ENCODE results near the gene PRCC.

Gene PRCC

DNA sequence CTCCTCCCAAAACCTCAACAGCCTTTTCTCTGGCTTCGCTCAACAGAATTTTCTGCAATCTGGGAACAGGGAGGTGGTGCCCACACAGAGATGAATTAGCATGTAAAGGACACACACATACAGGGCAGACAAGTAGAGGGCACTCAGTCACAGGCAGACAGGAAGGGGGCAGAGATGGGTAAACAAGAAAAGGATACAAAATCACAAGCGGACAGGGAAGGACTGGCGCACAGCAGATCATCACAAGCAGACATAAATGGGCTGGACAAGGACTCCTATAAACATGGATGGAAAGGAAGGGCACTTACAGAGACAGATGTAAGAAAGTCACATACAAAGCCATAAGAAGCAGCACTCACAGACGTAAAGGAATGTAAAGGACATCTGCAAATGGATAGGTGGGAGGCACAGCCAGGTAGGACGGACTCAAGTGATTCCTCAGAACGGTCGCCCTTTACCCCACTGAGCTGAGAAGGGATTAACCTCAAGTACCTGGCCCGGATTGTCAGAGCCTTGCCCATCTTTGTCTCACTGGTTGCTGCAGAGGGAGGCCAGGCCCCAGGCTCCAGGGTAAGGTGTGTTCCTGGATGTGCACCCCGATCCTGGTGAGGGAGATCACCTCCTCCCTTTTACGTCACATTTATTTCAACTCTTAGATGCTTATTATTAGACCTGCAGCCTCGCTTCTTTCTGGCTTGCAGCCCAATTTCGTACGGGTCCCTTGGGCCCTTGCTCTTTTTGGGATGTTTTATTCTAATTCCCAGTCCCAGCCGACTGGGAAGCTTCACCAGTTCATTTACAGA, 836 bp upstream of the PRCC start:
- no peak for DNase-seq

DNA sequence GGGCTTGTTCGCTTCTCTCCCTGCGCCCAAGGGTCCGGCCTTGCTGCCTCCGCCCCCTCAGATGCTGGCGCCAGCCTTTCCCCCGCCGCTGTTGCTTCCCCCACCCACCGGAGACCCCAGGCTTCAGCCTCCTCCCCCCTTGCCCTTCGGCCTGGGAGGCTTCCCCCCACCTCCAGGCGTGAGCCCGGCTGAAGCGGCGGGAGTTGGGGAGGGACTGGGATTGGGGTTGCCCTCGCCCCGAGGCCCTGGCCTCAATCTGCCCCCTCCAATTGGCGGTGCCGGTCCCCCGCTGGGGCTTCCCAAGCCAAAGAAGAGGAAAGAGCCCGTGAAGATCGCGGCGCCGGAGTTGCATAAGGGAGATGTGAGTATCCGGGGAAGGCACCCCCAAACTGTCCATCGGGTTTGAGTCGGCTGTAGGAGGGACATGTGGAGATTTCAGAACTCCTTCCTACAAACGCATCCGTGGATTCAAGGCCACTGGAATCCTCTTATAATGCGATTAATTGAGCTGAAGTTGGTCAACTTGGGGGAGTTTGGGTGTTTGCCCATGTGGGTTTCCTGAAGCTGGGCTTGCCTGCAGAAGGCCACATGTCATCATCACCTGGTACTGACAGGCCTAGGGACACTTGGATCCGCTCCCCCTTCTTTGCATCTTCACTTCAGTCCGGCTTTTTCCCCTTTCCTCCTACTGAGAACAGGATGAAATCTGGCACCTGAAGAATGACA, 707 bp downstream of the PRCC start:
- no peak for DNase-seq

DNA sequence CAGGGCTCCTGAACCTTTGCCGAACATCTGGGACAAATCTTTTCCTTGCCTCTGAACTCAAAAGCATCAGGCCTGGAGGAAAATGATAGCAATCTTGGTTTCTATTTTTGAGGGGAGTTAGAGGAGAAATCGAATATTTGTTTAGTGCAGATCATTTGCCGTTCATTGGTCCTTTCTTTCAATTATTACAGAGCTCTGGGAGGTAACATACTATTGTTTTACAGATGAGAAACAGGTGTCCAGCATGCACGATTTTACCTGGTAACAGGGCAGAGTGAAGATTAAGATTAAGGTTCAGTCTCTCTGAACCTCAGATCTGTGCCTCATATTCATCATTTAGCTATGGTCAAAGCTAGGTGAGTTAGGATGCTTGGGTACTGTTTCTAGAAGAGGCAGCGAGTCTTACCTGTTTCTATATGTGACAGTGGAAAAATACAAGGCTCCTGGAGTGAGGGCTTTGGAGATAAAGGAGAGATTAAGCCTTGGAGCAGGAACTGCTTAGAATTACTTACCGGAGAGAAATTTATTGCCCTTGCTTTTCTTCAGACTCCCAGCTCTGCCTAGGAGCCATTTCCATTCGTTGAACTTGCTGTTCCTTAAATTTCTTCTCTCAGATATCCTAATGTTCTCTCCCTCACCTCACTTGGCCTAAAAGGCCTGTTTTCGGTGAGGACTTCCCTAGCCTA, 1.4 kb downstream of the PRCC start:
- no peak for DNase-seq

DNA sequence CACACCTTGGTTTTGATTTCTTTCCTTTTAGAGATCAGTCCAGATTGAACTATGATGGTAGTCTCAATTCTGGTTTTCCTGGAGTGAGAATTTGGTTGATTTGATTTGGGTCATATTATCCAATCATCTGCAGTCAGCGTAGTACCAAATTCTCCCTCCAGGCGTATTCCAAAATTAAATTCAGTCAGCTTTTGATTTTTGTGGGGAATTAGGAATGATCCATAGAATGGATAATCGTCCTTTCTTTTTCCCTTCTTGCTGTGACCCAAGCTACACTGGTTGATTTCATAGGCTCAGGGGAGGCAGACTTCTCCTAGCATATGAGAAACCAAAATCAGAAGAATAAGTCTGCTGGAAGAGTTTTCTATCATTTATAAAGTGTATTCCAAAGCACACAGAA, 4.9 kb downstream of the PRCC start:
- no peak for DNase-seq

DNA sequence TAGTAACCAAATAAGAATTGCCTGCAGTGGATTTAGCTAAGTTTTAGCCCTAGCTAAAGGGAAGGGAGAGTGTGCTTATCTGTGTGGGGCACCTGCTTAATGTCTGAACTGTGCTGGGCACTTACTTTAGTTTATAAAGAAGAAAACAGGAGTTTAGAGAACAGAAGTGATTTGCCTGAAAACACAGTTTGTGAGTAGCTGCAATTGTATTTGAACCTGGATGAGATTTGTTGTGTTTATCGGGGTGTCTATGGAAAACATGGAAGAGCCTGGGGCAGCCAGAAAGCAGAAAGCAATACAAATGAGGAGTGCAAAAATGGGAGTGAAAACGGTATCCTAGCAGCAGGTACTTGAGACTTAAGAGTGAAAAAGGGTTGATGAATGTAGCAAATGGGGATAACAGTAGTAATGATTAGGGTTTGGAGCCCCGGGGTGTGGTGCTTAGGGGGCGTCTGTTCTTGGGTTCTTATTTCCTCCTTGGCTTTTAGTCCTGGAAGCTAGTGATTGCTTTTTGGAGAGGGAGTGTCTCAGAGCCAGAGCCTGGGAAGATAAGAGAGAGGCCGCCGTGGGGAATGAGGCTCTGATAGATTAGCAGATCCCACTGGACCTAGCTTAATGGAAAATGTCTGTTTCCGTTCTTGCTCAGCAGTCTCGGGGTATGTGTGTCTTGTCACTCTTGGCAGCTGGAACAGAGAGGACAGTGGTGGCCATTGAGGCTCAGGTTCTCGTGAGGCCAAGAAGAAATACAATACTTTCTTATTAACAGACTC, 5.6 kb downstream of the PRCC start:
- DNase-seq, result no peak

DNA sequence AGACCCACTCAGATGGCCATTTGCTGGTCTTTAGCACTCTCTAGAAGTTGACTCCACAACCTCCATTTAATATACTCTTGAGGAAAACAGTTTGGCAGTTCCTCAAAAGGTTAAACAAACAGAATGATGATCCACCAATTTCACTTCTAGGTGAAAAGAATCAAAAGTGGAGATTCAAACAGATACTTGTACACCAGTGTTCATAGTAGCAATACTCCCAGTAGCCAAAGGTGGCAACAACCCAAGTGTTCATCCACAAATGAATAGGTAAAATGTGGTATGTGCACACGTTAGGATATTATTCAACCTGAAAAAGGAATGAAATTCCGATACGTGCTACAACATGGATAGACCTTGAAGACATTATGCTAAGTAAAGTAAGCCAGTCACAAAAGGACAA, 6.3 kb downstream of the PRCC start:
- no peak for DNase-seq

DNA sequence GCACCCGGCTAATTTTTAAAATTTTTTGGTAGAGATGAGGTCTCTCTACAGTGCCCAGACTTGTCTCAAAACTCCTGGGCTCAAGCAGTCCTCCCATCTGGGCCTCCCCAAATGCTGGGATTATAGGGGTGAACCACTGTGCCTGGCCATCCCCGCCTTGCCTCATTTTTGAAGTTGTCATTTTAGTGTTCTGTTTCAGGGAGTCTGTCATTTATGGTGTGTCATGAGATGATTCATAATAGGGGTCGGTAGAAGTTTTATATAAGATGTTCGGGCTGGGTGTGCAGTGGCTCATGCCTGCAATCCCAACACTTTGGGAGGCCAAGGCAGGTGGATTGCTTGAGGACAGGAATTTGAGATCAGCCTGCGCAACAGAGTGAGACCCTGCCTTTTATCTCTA, 8.5 kb downstream of the PRCC start:
- DNase-seq, result no peak

DNA sequence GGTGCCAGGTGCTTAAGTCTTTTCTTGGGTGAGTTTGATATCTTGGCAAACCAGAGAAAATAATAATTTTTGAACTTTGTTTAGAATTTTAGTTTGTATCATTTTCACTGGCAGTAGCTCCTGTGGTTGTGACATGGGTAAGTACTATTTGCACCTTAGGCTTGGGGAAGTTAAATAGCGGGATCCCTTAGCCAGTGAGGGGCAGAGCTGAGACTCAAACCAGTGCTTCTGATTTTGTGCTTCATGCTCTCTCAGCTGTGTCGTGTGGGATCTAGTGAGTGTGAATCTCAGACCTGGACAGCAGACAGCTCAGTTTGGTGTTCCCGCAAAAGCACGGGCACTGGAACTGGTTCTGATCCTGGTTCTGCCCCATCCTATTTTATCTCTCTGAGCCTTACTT, 9.6 kb downstream of the PRCC start:
- no peak for DNase-seq

DNA sequence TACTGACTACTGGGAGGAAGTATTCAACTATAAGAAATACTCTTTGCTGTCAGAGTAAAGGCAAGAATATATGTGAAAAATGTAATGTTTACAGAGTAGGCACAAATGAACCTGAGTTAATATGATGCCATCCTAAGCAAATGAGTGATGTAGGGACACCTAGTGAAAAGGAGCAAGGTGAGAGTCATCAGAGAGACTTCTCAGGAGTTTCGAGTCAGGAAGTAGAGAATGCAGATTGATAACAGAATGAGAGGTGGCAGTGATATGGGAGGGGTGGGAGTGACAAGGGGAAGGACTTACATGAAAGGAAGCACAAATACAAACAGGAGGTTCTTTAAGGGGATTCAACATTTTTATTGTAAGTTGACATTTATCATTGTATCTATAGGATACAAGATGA, 10.2 kb downstream of the PRCC start:
- no peak for DNase-seq

DNA sequence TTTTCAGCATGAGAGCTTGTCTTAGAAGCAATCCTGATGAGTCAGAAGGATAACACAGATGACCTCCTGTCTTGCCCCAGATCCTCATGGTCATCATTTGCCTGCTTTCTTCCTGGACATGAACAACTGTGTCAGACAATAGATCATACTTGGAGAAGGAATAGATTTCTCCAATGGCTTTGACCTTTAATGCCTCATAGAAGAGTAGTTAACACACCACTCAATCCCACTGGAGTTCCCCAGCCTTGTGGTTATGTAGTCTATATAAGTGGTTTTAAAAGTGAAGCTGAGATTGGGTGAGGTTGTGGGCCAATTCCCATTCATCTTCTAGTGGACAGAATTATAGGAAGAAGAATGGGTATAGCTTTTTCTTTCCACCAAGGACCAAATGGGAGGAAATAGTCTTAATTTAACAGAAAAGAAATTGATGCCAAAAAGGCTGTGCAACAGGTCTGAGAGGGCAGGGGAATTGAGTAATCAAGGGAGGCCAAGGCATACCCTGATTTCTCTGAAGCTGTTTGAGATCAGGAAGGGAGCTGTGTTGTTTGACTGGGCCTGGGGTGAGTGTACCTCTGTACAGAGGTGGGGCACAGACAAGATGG, 14.4 kb downstream of the PRCC start:
- DNase-seq, result no peak

DNA sequence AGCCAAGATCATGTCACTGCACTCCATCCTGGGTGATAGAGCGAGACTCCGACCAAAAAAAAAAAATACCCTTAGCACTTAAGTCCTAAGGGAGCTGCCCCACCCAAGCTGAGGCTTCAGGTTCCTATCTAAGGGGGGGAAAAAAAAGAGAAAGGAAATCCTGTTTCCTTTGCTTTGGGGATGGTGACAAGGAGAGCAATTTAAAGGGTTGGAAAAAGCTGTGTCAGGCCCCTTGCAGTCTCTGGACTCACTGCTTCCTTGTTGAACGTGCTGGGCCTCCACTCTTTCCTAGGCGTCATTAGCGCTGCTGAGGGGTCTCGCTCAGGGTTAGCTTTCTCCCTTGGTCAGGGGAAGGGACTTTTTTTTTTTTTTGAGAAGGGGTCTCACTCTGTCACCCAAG, 18.1 kb downstream of the PRCC start:
- DNase-seq, result no peak

DNA sequence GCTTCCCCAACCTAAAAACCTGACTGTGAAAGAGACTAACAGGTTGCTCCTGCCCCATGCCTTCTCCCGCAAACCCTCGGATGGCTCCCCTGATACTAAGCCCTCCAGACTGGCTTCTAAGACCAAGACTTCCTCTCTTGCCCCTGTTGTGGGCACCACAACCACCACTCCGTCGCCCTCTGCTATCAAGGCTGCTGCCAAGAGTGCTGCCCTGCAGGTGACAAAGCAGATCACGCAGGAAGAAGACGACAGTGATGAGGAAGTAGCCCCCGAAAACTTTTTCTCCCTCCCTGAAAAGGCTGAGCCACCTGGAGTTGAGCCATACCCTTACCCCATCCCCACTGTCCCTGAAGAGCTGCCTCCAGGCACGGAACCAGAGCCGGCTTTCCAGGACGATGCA, 19.3 kb downstream of the PRCC start:
- DNase-seq, result no peak

DNA sequence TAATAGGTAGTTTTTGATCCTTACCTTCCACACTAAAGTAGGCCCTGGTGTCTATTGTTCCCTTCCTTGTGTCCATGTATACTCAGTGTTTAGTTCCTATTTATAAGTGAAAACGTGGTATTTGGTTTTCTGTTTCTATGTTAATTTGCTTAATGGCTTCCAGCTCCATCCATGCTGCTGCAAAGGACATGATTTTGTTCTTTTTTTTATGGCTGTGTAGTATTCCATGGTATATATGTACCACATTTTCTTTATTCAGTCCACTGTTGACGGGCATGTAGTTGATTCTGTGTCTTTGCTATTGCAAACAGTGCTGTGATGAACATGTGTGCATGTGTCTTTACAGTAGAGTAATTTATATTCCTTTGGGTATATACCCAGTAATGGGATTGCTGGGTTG, 20.8 kb downstream of the PRCC start:
- no peak for DNase-seq

DNA sequence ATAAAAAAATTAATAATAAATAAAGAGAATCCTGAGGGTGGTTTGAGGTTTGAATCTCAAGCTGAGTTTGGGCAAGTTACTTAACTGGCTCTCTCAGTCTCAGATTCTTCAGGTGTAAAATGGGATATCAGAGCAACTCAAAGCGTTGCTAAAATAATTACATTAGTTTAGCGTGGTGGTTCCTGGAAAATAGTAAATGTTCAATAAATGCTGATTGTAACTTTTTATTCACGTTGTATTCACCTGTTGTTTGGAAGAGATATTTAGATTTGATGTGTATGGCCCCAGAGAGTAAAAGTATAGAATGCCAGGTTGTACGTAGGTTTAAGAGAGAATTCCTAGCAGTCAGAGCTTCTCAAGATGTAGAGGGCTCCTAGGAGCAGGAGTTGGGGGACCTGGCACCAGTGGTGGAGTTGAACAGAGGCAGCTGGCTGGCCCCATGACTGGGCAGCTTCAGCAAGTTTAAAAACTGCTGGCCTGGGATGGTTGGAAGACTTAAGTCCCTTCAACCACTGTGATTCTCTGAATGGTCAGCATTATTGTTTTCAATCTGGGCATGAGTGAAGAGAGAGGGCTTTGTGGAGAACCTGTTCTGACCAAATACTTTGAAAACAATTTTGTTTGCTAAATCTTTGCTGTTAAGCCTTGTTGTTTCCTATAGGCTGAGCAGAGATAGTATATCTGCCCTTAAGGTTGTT, 22.4 kb downstream of the PRCC start:
- no peak for DNase-seq

DNA sequence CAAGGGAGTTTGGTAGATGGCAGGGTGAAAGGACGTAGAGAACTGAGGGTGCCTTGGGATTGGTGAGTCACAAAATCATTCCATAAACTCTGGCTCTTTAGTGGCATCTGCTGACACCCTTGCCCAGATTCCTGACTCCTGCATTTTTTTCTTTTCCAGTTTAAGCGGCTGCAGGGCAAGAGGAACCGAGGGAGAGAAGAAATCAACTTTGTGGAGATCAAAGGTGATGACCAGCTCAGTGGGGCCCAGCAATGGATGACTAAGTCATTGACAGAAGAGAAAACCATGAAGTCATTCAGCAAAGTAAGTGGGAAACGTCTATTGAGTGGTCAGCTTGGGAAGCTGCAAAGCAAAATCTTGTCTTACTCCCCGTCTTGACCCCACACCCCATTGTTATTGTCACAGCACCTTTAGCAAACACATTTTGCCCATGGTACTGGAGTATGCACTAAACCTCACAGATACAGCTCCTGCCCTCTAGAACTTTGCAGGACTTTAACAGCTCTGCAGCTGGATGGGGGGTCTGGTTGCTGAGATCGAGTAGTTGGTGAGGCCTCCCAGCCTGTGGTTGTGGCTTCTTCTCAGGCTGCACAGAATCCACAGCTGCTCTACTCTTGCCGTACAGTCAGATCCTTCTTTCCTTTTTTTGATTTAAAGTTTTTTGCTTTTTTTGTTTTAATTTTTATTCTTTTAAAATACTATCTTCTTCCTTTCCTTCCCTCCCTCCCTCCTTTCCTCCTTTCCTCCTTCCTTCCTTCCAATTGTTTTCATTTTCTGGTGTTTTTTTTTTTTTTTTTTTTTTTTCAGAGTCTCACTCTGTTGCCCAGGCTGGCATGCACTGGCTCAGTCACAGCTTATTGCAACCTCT, 27.4 kb downstream of the PRCC start:
- DNase-seq, result no peak

DNA sequence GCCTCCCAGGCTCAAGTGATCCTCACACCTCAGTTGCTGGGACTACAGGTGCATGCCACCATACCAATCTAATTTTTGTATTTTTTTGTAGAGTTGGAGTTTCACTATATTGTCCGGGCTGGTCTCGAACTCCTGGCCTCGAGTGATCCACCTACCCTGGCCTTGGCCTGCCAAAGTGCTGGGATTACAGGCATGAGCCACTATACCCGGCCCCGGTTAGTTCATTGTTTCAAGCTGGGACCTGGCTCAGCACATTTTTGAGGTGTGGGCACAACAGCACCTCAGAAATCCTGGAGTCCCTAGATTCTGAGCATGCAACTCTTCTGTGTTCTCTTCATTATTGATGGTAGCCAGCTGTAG, 28.0 kb downstream of the PRCC start:
- no peak for DNase-seq

DNA sequence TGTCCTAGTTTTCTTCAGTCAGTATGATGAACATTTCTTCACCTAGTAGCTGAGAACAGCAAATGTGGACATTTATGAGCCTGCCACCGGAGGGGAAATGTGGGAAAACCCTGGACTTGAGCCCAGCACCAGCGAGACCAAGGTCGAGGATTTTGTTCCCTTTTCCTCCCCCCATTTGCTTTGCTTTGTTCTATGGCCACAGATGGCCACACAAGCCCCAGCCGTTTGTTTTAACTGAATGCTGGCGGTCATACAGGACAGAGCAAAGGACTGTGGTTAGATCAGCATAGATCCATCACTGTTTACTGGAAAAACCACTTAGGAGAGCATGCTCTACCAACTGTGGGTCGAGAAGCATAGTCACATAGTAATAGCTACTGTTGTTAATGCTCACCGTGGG, 28.5 kb downstream of the PRCC start:
- DNase-seq, result no peak

DNA sequence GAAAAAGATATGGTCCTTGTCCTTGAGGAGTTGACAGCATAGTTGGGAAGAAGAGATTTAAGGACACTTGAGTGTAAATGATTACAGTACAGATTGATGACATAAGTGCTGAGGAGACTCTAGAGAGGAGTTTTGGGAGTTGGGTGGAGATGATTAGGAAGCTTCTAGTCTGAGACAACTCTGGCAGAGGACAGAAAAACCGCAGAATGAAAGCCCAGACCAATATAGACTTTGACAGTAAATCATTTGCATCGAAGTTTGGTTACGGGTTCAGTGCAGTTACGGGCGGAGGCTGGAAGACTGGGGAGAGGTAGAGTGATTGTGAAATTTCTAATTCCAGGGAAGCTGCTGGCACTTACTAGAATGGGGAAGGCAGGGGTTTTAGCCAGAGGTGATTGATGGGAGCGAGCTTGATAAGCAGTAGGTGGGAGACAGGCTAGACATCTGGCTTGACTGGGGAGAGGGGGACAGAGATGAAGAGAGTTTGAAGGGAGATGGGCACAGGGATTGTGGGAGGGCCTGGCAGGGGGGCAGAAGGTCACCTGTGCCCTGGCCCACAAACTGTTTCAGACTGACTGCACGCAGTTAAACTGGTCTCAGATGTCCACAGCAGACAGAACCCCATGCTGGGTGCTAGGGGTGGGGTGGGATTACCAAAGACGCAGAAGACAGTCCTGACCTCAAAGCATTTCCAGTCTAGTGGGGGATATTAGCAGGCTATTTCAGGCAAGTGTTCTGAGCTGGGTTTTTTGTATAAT, 29.2 kb downstream of the PRCC start:
- DNase-seq, result no peak

DNA sequence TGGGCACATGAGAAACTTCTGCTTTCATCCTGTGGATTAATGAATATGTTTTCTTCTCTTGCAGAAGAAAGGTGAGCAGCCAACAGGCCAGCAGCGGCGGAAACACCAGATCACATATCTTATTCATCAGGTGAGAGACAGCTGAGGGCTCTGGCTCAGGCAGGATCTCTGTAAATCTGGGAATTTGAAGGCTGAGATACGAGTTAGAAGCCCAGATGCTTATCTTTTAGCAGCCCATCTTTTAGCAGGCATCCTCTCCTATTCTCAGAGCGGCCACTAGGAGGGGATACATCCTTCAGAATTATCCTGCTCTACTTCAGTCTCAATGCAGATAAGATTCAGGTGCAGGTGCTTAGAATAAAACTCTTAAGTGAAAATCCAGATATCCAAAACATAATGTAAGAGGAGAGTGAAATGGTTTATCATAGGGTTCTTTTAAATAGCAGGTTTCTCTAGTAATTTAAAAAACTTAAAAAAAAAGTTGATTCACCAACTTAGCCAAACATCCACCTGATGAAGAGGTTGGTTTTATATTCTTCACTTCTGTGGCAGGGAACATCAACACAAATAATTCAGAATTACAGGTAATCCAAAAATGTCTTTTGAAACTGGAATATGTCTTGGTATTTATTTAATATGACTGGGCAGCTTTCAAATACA, 30.0 kb downstream of the PRCC start:
- no peak for DNase-seq
